Kidney (tissue), 14 donors: ENCODE measurements around the gene KIF1C. TPM values are rescaled to one million over a fixed set of nuclear protein-coding genes. Genes with fewer than 3 reads are reported as not detected.
A peak's percentile ranks its signal among the peaks of the same experiment; 100 is the strongest.
"Not testable (repeated sequence)": the region's sequence is repeated elsewhere in the genome, so short reads cannot be mapped to it uniquely, and the experiment has no call there.

Source experiments
- DNase-seq, 5 donors: peaks; one replicate each; pipeline ENCODE4 v3.0.0-alpha.2; 2013 to 2020
- FAIRE-seq: peaks from 2 replicates; lab custom pipeline; 2012; peaks lifted over from hg19 to GRCh38; lab: Jason Lieb, UNC
- H3K27ac ChIP-seq, 2 donors: one replicate each; pipeline ENCODE4 v1.7.0; 2013; ENCODE audit warnings: low read depth in 2 of 2, low read length in 2 of 2, inconsistent platforms in 1 of 2
- H3K27me3 ChIP-seq: one replicate; pipeline ENCODE4 v1.7.1; 2013; ENCODE audit warnings: low read length, inconsistent platforms; ENCODE audit not compliant: control insufficient read depth, insufficient read depth
- H3K36me3 ChIP-seq, 3 donors: one replicate each; pipeline versions ENCODE4 v1.7.0 to v1.7.1; 2013; ENCODE audit warnings: low read length in 3 of 3, control low read depth in 1 of 3, inconsistent platforms in 1 of 3; ENCODE audit not compliant: insufficient read depth in 3 of 3, control insufficient read depth in 2 of 3
- H3K4me1 ChIP-seq, 3 donors: one replicate each; pipeline versions ENCODE4 v1.7.0 to v1.7.1; 2013; ENCODE audit warnings: low read length in 3 of 3, inconsistent platforms in 1 of 3, low read depth in 1 of 3; ENCODE audit not compliant: control insufficient read depth in 2 of 3, insufficient read depth in 2 of 3
- H3K4me3 ChIP-seq, 3 donors: one replicate each; pipeline versions ENCODE4 v1.7.0 to v1.8.1; 2013; ENCODE audit warnings: low read length in 3 of 3, control low read depth in 1 of 3, inconsistent platforms in 1 of 3
- H3K9ac ChIP-seq, 3 donors: one replicate each; pipeline versions ENCODE4 v1.7.0 to v1.7.1; 2013; ENCODE audit warnings: low read length in 3 of 3, control low read depth in 1 of 3, inconsistent platforms in 1 of 3
- H3K9me3 ChIP-seq, 3 donors: one replicate each; pipeline versions ENCODE4 v1.7.0 to v1.7.1; 2013; ENCODE audit warnings: low read length in 3 of 3, control low read depth in 1 of 3, inconsistent platforms in 1 of 3; ENCODE audit not compliant: control insufficient read depth in 2 of 3, insufficient read depth in 1 of 3
- CTCF ChIP-seq: IDR thresholded peaks from 3 replicates; pipeline ENCODE4 v1.5.1; 2012; ENCODE audit warnings: mild to moderate bottlenecking, moderate library complexity, borderline replicate concordance; ENCODE audit not compliant: insufficient read depth; ENCODE audit errors: extremely low read depth
- intact Hi-C: fragments of 100-400 bp; cut with DNase I; formaldehyde crosslinking; loops from one replicate; pipeline ENCODE4 v1.11.1; 2022
- microRNA-seq: library from miRNA; unstranded; fragments of <30 nt; microRNA quantifications from one replicate; pipeline ENCODE4 v1.2.0, GENCODE V29; 2020
- polyA plus RNA-seq: library from polyadenylated mRNA; stranded (reverse); fragments of 350-450 nt; fragmentation: Illumina TruSeq; extraction: RNeasy Lipid Tissue Mini Kit (QIAGEN cat#74804); gene quantifications from one replicate; pipeline ENCODE4 v1.2.3, GENCODE V29; 2014; ENCODE audit warnings: low read depth, low replicate concordance; ENCODE audit not compliant: insufficient read depth
- total RNA-seq: library from RNA; stranded (reverse); fragmentation: NEBNext Ultra II Directional; extraction: Animal tissue kit (Norgen Biotek cat#: 25700); gene quantifications from one replicate; pipeline ENCODE4 v1.2.1, GENCODE V29; 2021
- donor health status: control.
- donor health status: control.
- donor health status: control.
- donor health status: control.
- donor health status: control.
- donor health status: DM: yes; HTN: yes; CAD: no.
- donor health status: Normal renal cell carcinoma (clear cell type).

Gene KIF1C
- total and polyA plus RNA-seq, 2 donors from 2014 or later: 69.6 to 168 TPM

- DNase-seq (no peak), FAIRE-seq (no peak)
- Histone ChIP-seq H3K36me3 (no peaks in the 10 kb centered on the region), H3K9me3 (no peaks in the 10 kb centered on the region), H3K27me3 (no peaks in the 10 kb centered on the region), H3K9ac (no peak overlapping the region), H3K4me1 (no peaks in the 10 kb centered on the region), H3K27ac (no peak overlapping the region), H3K4me3 (no peak overlapping the region)
- no peak for TF ChIP-seq CTCF
- intact Hi-C loops: no loop called here
Measured at GRCh38 chr17:5069724-5070123, 72.0 kb downstream of the KIF1C start.

GRCh38 chr17:5075472-5075871 lies 77.7 kb downstream of the KIF1C start:
- H3K9ac ChIP-seq, H3K27ac ChIP-seq, FAIRE-seq, H3K4me3 ChIP-seq, H3K4me1 ChIP-seq, intact Hi-C loops, H3K36me3 ChIP-seq, H3K27me3 ChIP-seq, H3K9me3 ChIP-seq, DNase-seq: not testable (repeated sequence)

- intact Hi-C loops, H3K9me3 ChIP-seq, H3K27me3 ChIP-seq, H3K36me3 ChIP-seq, DNase-seq, H3K9ac ChIP-seq, H3K4me1 ChIP-seq, FAIRE-seq, H3K27ac ChIP-seq: not testable (repeated sequence)
- peak overlapping the region in 2 of 3 donors; percentile 83 to 85 for H3K4me3 ChIP-seq
Measured at GRCh38 chr17:5077275-5077674, 79.5 kb downstream of the KIF1C start.

GRCh38 chr17:5077781-5078105 lies 80.0 kb downstream of the KIF1C start:
- H3K9me3 ChIP-seq: peaks cover 0 to 7% (median 0%) of the 10 kb centered on the region in 3 donors
- peak overlapping the region; percentile 69 to 82 for H3K27ac ChIP-seq
- peaks cover 0 to 8% (median 4%) of the 10 kb centered on the region in 3 donors for H3K4me1 ChIP-seq
- peak overlapping the region in 2 of 3 donors; percentile 68 to 75 for H3K9ac ChIP-seq
- TF ChIP-seq CTCF: no peak
- H3K27me3 ChIP-seq: no peaks in the 10 kb centered on the region
- intact Hi-C loops: no loop called here
- no peak for DNase-seq
- no peak for FAIRE-seq
- H3K36me3 ChIP-seq: peaks cover 0 to 10% (median 0%) of the 10 kb centered on the region in 3 donors
- H3K4me3 ChIP-seq: peak overlapping the region; percentile 83 to 89 (median 85)

Small RNA genes within 50 kb of the gene (microRNA-seq; reads per million reads assigned to microRNA genes)
- gene MIR6864 (not detected), gene MIR6865 (not detected)

Other genes starting within 250 kb of the KIF1C start
- 0.88 TPM for gene TM4SF5, start 226.1 kb upstream of the KIF1C start, total RNA-seq
- gene TM4SF5, start 226.1 kb upstream of the KIF1C start, polyA plus RNA-seq: 31.3 TPM
- 3.0 TPM for gene VMO1, start 211.6 kb upstream of the KIF1C start, total RNA-seq
- gene VMO1, start 211.6 kb upstream of the KIF1C start, polyA plus RNA-seq: 2.5 TPM
- gene GLTPD2, start 209.0 kb upstream of the KIF1C start, total RNA-seq: 0.35 TPM
- 12.5 TPM for gene GLTPD2, start 209.0 kb upstream of the KIF1C start, polyA plus RNA-seq
- 103 TPM for gene PSMB6, start 201.8 kb upstream of the KIF1C start, total RNA-seq
- gene PSMB6, start 201.8 kb upstream of the KIF1C start, polyA plus RNA-seq: 317 TPM
- gene PLD2, start 190.8 kb upstream of the KIF1C start, total RNA-seq: 45.4 TPM
- 9.2 TPM for gene PLD2, start 190.8 kb upstream of the KIF1C start, polyA plus RNA-seq
- 118 TPM for gene MINK1, start 164.6 kb upstream of the KIF1C start, total RNA-seq
- gene MINK1, start 164.6 kb upstream of the KIF1C start, polyA plus RNA-seq: 21.2 TPM
- 4.4 TPM for gene C17orf107, start 98.4 kb upstream of the KIF1C start, total RNA-seq
- 2.5 TPM for gene C17orf107, start 98.4 kb upstream of the KIF1C start, polyA plus RNA-seq
- gene CHRNE, start 94.9 kb upstream of the KIF1C start, total RNA-seq: 1.3 TPM
- 0.82 TPM for gene CHRNE, start 94.9 kb upstream of the KIF1C start, polyA plus RNA-seq
- gene GP1BA, start 65.7 kb upstream of the KIF1C start, total RNA-seq: not detected
- not detected for gene GP1BA, start 65.7 kb upstream of the KIF1C start, polyA plus RNA-seq
- gene SLC25A11, start 57.9 kb upstream of the KIF1C start, total RNA-seq: 60.0 TPM
- 173 TPM for gene SLC25A11, start 57.9 kb upstream of the KIF1C start, polyA plus RNA-seq
- gene RNF167, start 57.7 kb upstream of the KIF1C start, total RNA-seq: 95.0 TPM
- gene RNF167, start 57.7 kb upstream of the KIF1C start, polyA plus RNA-seq: 188 TPM
- 496 TPM for gene PFN1, start 49.4 kb upstream of the KIF1C start, total RNA-seq
- 614 TPM for gene PFN1, start 49.4 kb upstream of the KIF1C start, polyA plus RNA-seq
- gene ENO3, start 46.8 kb upstream of the KIF1C start, total RNA-seq: 6.9 TPM
- 17.8 TPM for gene ENO3, start 46.8 kb upstream of the KIF1C start, polyA plus RNA-seq
- 73.6 TPM for gene SPAG7, start 30.1 kb upstream of the KIF1C start, total RNA-seq
- 157 TPM for gene SPAG7, start 30.1 kb upstream of the KIF1C start, polyA plus RNA-seq
- 47.1 TPM for gene CAMTA2, start 10.3 kb upstream of the KIF1C start, total RNA-seq
- gene CAMTA2, start 10.3 kb upstream of the KIF1C start, polyA plus RNA-seq: 40.1 TPM
- gene INCA1, start 428 bp upstream of the KIF1C start, total RNA-seq: 1.5 TPM
- 1.6 TPM for gene INCA1, start 428 bp upstream of the KIF1C start, polyA plus RNA-seq
- gene SLC52A1, start 37.5 kb downstream of the KIF1C start, total RNA-seq: 0.19 TPM
- gene SLC52A1, start 37.5 kb downstream of the KIF1C start, polyA plus RNA-seq: 0.90 TPM
- 10.0 TPM for gene ZFP3, start 80.5 kb downstream of the KIF1C start, total RNA-seq
- 3.4 TPM for gene ZFP3, start 80.5 kb downstream of the KIF1C start, polyA plus RNA-seq
- gene ZNF232, start 113.9 kb downstream of the KIF1C start, total RNA-seq: 8.0 TPM
- 6.9 TPM for gene ZNF232, start 113.9 kb downstream of the KIF1C start, polyA plus RNA-seq
- gene USP6, start 118.1 kb downstream of the KIF1C start, total RNA-seq: 0.19 TPM
- gene USP6, start 118.1 kb downstream of the KIF1C start, polyA plus RNA-seq: 0.06 TPM
- 12.3 TPM for gene ZNF594, start 193.9 kb downstream of the KIF1C start, total RNA-seq
- 1.9 TPM for gene ZNF594, start 193.9 kb downstream of the KIF1C start, polyA plus RNA-seq
- 7.6 TPM for gene SCIMP, start 236.9 kb downstream of the KIF1C start, total RNA-seq
- 0.37 TPM for gene SCIMP, start 236.9 kb downstream of the KIF1C start, polyA plus RNA-seq